ENCODE measurements around the gene DDX51.

The DDX51 gene

DNA sequence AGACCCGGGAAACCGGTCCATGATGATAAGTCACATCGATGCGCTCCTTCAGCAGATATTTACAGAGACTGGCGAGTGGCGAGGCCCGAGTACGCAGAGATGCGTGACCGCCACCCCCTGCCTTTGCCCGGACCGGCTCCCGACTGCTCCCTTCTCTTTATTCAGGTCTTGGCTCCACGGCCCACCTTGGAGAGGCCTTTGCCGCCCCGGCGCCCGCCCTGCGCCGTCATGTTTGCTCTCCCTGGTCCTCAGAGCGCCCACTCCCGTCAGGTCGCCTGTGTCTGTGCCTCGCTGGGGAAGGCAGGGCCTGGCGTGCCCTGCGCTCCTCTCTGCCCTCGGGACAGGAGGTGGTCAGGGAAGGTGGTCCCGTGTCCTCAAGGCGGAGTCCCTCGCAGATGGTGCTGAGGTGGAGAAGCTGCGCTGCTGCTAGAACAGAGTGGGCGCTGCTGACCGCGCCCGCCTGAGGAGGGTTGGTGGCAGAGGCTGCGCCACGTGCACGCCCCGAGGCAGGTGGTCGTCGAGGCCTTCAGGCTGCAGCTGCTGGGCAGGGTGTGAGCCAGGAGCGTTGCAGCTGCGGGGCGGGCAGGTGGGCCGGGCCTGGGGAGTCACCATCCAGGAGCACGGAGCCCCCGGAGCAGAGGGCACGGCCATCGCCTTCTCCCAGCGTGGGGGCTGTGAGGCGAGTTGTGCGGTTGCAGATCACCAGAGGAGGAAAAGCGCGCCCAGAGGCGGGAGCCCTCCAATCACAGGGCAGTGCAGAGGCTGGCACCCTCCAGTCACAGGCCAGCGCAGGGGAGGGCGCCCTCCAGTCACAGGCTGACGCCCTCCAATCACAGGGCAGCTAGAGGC lies 27.2 kb downstream of the DDX51 start:
- TF ChIP-seq SIN3A (IDR thresholded peaks at IDR 0.05; ENCODE audit: borderline replicate concordance, insufficient read depth, low read length) (no peak), TAF1 (IDR thresholded peaks at IDR 0.05; ENCODE audit: borderline replicate concordance, insufficient read depth, low read length) (no peak), POLR2AphosphoS5 (IDR thresholded peaks at IDR 0.05; ENCODE audit: low read depth, low read length) (no peak), FOXP2 (optimal IDR thresholded peaks at IDR 0.05; ENCODE audit: borderline replicate concordance, extremely low read depth, extremely low read length, insufficient read depth) (no peak)
- TF ChIP-seq, protein P1, sequence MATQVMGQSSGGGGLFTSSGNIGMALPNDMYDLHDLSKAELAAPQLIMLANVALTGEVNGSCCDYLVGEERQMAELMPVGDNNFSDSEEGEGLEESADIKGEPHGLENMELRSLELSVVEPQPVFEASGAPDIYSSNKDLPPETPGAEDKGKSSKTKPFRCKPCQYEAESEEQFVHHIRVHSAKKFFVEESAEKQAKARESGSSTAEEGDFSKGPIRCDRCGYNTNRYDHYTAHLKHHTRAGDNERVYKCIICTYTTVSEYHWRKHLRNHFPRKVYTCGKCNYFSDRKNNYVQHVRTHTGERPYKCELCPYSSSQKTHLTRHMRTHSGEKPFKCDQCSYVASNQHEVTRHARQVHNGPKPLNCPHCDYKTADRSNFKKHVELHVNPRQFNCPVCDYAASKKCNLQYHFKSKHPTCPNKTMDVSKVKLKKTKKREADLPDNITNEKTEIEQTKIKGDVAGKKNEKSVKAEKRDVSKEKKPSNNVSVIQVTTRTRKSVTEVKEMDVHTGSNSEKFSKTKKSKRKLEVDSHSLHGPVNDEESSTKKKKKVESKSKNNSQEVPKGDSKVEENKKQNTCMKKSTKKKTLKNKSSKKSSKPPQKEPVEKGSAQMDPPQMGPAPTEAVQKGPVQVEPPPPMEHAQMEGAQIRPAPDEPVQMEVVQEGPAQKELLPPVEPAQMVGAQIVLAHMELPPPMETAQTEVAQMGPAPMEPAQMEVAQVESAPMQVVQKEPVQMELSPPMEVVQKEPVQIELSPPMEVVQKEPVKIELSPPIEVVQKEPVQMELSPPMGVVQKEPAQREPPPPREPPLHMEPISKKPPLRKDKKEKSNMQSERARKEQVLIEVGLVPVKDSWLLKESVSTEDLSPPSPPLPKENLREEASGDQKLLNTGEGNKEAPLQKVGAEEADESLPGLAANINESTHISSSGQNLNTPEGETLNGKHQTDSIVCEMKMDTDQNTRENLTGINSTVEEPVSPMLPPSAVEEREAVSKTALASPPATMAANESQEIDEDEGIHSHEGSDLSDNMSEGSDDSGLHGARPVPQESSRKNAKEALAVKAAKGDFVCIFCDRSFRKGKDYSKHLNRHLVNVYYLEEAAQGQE (IDR thresholded peaks at IDR 0.05; ENCODE audit: insufficient read depth in 1 of 2, low read depth in 2 of 2, low read length in 2 of 2): no peak

DNA sequence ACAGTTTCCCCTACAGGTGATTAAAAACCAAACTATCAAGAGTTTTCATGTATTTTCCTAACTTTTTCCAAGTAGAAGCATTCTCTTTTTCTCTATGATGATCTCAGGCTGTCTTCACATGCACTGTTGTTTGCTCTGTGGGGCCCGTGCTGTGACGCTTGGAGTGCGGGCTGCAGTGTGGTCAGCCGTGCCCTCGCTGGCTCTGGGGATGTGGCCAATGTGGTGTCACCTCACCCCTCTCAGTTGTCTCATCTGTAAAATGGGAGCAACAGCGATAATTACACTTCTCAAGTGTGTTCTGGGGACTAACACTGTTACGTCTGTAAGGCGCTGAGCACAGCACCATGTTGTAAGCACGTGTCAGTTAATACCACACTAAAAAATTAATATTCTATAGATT lies 28.6 kb downstream of the DDX51 start:
- TF ChIP-seq POLR2AphosphoS5 (IDR thresholded peaks at IDR 0.05; ENCODE audit: low read depth, low read length): no peak
- TF ChIP-seq FOXP2 (optimal IDR thresholded peaks at IDR 0.05; ENCODE audit: borderline replicate concordance, extremely low read depth, extremely low read length, insufficient read depth): no peak
- TF ChIP-seq SIN3A (IDR thresholded peaks at IDR 0.05; ENCODE audit: borderline replicate concordance, insufficient read depth, low read length): no peak
- no peak for TF ChIP-seq TAF1 (IDR thresholded peaks at IDR 0.05; ENCODE audit: borderline replicate concordance, insufficient read depth, low read length)
- TF ChIP-seq, protein P1 (IDR thresholded peaks at IDR 0.05; ENCODE audit: insufficient read depth in 1 of 2, low read depth in 2 of 2, low read length in 2 of 2): no peak

DNA sequence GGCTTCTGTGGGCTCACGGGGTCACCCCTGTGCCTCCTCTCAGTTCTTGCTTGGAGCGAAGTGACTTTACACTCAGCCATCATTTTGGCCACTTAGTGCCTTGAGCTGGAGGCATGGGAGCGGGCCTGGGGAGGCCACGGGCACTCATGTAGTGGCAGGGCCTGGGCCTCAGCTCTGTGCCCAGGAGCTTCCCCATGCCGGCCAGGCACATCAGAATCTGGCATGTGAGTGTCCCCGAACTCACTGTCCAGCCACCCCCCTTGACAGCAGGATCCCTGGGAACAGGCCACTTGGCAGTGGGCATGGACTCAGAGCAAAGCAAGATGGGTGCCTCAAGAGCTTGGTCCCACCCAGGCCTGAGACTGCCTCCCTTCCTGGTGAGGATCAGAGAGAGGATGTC lies 29.5 kb downstream of the DDX51 start:
- TF ChIP-seq FOXP2 (optimal IDR thresholded peaks at IDR 0.05; ENCODE audit: borderline replicate concordance, extremely low read depth, extremely low read length, insufficient read depth) (no peak), SIN3A (IDR thresholded peaks at IDR 0.05; ENCODE audit: borderline replicate concordance, insufficient read depth, low read length) (no peak), POLR2AphosphoS5 (IDR thresholded peaks at IDR 0.05; ENCODE audit: low read depth, low read length) (no peak), TAF1 (IDR thresholded peaks at IDR 0.05; ENCODE audit: borderline replicate concordance, insufficient read depth, low read length) (no peak)
- TF ChIP-seq, protein P1 (IDR thresholded peaks at IDR 0.05; ENCODE audit: insufficient read depth in 1 of 2, low read depth in 2 of 2, low read length in 2 of 2): no peak

DNA sequence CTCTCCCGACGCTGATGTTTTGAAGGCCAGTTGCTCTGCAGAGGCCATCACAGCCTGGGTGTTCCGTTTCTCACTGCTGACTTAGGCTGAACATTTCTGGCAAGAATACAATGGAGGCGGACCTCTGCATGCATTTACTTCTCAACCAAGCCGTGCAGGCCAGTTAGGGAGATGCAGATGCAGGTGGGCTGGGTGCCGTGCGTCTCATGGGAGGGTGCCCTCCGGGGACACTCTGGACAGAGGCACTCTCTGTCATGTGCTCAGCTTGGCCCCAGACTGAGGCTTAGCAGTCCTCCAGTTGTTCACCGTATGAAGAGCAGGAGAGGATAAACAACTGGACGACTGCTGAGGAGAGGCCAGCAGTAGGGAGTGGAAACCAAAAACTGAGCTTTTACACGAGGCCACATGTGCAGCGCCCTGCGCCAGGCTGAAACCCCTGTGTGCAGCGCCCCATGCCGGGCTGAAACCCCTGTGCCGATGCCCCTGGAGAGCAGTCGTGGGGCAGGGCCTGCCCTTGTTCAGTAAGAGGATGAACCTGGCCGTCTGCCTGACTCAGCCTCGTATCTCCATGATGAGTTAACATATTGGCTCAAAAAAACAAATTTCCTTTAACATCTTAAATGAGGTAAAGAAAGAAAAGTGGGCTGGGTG lies 32.3 kb downstream of the DDX51 start:
- TF ChIP-seq TAF1 (IDR thresholded peaks at IDR 0.05; ENCODE audit: borderline replicate concordance, insufficient read depth, low read length): no peak
- no peak for TF ChIP-seq FOXP2 (optimal IDR thresholded peaks at IDR 0.05; ENCODE audit: borderline replicate concordance, extremely low read depth, extremely low read length, insufficient read depth)
- TF ChIP-seq SIN3A (IDR thresholded peaks at IDR 0.05; ENCODE audit: borderline replicate concordance, insufficient read depth, low read length): no peak
- no peak for TF ChIP-seq POLR2AphosphoS5 (IDR thresholded peaks at IDR 0.05; ENCODE audit: low read depth, low read length)
- TF ChIP-seq, protein P1 (IDR thresholded peaks at IDR 0.05; ENCODE audit: insufficient read depth in 1 of 2, low read depth in 2 of 2, low read length in 2 of 2): no peak

Data from PFSK-1 (cell line).